Ectodermal cell (in vitro differentiated cells): ENCODE measurements around the gene BRAF.
"Not testable (repeated sequence)": the region's sequence is repeated elsewhere in the genome, so short reads cannot be mapped to it uniquely, and the experiment has no call there.

Source experiments
- H3K27ac ChIP-seq: 2 replicates; pipeline ENCODE4 v1.7.0; 2013; ENCODE audit warnings: mild to moderate bottlenecking, low read depth, low read length; ENCODE audit not compliant: insufficient read depth, poor library complexity, severe bottlenecking
- H3K27me3 ChIP-seq: 2 replicates; pipeline ENCODE4 v1.7.0; 2013; ENCODE audit warnings: mild to moderate bottlenecking, low read length; ENCODE audit not compliant: insufficient read depth, control insufficient read depth, poor library complexity, severe bottlenecking
- H3K36me3 ChIP-seq: one replicate; pipeline ENCODE4 v1.7.0; 2013; ENCODE audit warnings: low read length; ENCODE audit not compliant: control insufficient read depth, insufficient read depth
- H3K4me1 ChIP-seq: one replicate; pipeline ENCODE4 v1.7.0; 2013; ENCODE audit warnings: low read length; ENCODE audit not compliant: control insufficient read depth, insufficient read depth
- H3K4me3 ChIP-seq: 2 replicates; pipeline ENCODE4 v1.7.0; 2013; ENCODE audit warnings: low read depth, low read length, control low read depth; ENCODE audit not compliant: insufficient read depth
- H3K9me3 ChIP-seq: 2 replicates; pipeline ENCODE4 v1.7.0; 2013; ENCODE audit warnings: mild to moderate bottlenecking, low read length, moderate library complexity; ENCODE audit not compliant: control insufficient read depth
- WGBS, 2 experiments: methylation state at CpG; one replicate each; pipeline ENCODE4 v1.1.7; 2013; ENCODE audit warnings: missing lambda C conversion rate in 2 of 2; 5-methylcytosine and 5-hydroxymethylcytosine counted together

BRAF gene

DNA sequence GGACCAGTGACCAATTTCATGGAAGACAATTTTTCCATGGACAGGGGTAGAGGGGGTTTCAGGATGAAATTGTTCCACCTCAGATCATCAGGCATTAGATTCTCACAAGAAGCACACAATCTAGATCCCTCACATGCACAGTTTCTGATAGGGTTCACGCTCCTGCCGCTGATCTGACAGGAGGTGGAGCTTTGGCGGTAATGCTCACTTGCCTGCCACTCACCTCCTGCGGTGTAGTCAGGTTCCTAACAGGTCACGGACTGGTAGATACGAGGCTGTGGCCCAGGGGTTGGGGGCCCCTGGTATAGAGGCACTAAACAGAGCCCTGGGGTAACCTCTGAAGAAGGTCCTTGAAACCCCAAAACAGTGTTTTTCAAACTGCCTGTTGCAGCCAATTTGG, 6.5 kb downstream of the BRAF start:
- no peaks in the 10 kb centered on the region for H3K9me3 ChIP-seq
- WGBS, 2 experiments: 92 to 96% methylated on average over 6 of the region's 6 CpGs
- peaks cover 7% of the 10 kb centered on the region for H3K36me3 ChIP-seq
- no peak overlapping the region for H3K27ac ChIP-seq
- no peaks in the 10 kb centered on the region for H3K27me3 ChIP-seq
- H3K4me3 ChIP-seq: no peak overlapping the region
- H3K4me1 ChIP-seq: peaks cover 11% of the 10 kb centered on the region

DNA sequence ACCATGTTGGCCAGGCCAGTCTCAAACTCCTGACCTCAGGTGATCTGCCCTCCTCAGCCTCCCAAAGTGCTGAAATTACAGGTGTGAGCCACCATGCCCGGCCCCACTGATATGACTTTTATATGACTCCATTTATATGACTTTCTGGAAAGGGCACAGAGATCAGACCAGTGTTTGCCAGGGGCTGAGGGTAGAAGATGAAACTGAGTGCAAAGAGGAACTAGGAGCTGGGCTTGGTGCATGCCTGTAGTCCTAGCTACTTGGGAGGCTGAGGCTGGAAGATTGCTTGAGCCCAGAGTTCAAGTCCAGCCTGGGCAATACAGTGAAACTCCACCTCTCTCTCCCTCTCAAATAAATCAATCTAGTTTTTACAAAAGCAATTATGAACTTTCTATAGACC, 7.5 kb downstream of the BRAF start:
- Histone ChIP-seq H3K9me3 (no peaks in the 10 kb centered on the region), H3K27ac (no peak overlapping the region), H3K36me3 (peaks cover 7% of the 10 kb centered on the region), H3K4me1 (peaks cover 4% of the 10 kb centered on the region), H3K4me3 (no peak overlapping the region), H3K27me3 (no peaks in the 10 kb centered on the region)
- WGBS, 2 experiments: 92 to 100% methylated on average over 1 of the region's 1 CpG

DNA sequence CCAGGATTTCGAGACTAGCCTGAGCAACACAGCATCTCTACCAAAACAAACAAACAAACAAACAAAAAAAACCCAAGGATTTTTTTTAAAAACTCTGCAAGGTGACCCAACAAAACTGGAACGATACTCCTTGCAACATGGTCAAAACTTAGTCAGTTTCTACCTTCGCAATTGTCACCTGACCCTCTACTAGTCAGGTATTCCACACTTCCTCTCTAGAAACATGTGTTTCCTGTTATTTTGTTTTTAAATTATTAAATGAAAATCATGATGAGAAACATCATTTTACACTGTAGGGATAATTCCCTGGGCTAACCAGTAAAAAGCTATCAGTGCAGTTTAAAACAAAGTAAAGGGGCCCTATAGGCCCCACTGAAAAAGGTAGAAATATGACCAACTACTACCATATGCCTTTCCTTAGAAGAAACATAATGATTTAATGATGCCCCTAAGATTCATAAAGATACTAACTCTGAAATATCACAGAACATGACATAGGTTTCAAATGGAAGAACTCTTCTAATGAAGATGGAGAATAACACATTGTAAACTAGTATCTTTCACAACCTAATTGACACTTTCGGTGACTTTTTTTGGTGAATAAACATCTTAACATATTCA, 8.7 kb downstream of the BRAF start:
- WGBS, 2 experiments: 93 to 96% methylated on average over 4 of the region's 4 CpGs
- H3K4me3 ChIP-seq: no peak overlapping the region
- no peaks in the 10 kb centered on the region for H3K27me3 ChIP-seq

DNA sequence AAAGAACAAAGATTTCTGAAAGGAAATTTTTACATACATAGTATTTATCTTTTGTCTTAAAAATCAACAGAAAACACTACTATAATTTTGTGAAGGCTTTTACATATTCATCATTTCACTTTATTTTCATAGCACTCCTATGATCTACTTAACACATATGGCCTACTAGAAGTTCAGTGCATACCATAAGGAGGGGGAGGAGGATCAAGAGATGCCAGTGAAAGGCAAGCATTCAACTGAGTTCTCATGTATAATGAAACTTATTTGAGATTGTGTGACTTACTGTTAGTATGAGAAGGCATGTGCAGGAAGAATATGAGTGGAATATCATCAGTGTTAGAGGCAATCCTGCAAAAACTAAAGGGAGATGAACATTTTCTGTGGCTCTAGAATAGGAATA, 10.6 kb downstream of the BRAF start:
- no peaks in the 10 kb centered on the region for H3K4me1 ChIP-seq
- no peaks in the 10 kb centered on the region for H3K9me3 ChIP-seq
- H3K27ac ChIP-seq: no peak overlapping the region
- peaks cover 7% of the 10 kb centered on the region for H3K36me3 ChIP-seq
- no peak overlapping the region for H3K4me3 ChIP-seq
- no peaks in the 10 kb centered on the region for H3K27me3 ChIP-seq

More for the DNA sequence above, 8.7 kb downstream of the BRAF start:
- Histone ChIP-seq H3K36me3 (peaks cover 7% of the 10 kb centered on the region), H3K9me3 (no peaks in the 10 kb centered on the region), H3K4me1 (no peaks in the 10 kb centered on the region), H3K27ac (no peak overlapping the region)

- not testable (repeated sequence) for H3K4me3 ChIP-seq, H3K9me3 ChIP-seq, H3K4me1 ChIP-seq, H3K27me3 ChIP-seq, H3K36me3 ChIP-seq, H3K27ac ChIP-seq
- WGBS, 2 experiments: 85 to 92% methylated on average over 5 of the region's 5 CpGs
Measured at GRCh38 chr7:140913596-140913928, 11.2 kb downstream of the BRAF start.

DNA sequence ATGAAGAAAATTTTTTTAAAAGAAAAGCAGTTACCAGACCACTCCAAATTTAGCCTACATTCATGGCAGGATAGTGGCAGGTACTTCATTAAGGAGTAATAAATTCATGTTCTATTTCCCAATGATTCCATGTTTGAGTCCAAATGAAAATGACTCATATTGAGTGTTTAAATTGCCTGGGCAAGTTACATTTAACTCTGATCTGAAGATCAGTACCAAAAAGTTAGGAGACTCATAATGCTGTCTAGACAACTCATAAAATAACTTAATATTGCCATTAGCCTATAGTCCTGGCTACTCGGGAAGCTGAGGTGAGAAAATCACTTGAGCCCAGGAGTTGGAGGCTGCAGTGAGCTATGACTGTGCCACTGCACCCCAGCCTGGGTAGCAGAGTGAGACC, 13.0 kb downstream of the BRAF start:
- Histone ChIP-seq H3K27ac (no peak overlapping the region), H3K27me3 (no peaks in the 10 kb centered on the region), H3K4me1 (no peaks in the 10 kb centered on the region), H3K9me3 (no peaks in the 10 kb centered on the region), H3K36me3 (no peaks in the 10 kb centered on the region), H3K4me3 (no peak overlapping the region)
- WGBS, 2 experiments: 81 to 91% methylated on average over 1 of the region's 1 CpG

GRCh38 chr7:140909476-140910161, 15.1 kb downstream of the BRAF start:
- H3K4me1 ChIP-seq: no peaks in the 10 kb centered on the region
- no peak overlapping the region for H3K4me3 ChIP-seq
- 92 to 97% methylated on average over 5 of the region's 5 CpGs for WGBS, 2 experiments
- no peaks in the 10 kb centered on the region for H3K36me3 ChIP-seq
- H3K27ac ChIP-seq: no peak overlapping the region
- H3K9me3 ChIP-seq: no peaks in the 10 kb centered on the region
- no peaks in the 10 kb centered on the region for H3K27me3 ChIP-seq

GRCh38 chr7:140908361-140908760, 16.4 kb downstream of the BRAF start:
- H3K27me3 ChIP-seq: no peaks in the 10 kb centered on the region
- no peaks in the 10 kb centered on the region for H3K4me1 ChIP-seq
- no peak overlapping the region for H3K27ac ChIP-seq
- no peaks in the 10 kb centered on the region for H3K36me3 ChIP-seq
- no peaks in the 10 kb centered on the region for H3K9me3 ChIP-seq
- 91 to 97% methylated on average over 2 of the region's 2 CpGs for WGBS, 2 experiments
- no peak overlapping the region for H3K4me3 ChIP-seq

DNA sequence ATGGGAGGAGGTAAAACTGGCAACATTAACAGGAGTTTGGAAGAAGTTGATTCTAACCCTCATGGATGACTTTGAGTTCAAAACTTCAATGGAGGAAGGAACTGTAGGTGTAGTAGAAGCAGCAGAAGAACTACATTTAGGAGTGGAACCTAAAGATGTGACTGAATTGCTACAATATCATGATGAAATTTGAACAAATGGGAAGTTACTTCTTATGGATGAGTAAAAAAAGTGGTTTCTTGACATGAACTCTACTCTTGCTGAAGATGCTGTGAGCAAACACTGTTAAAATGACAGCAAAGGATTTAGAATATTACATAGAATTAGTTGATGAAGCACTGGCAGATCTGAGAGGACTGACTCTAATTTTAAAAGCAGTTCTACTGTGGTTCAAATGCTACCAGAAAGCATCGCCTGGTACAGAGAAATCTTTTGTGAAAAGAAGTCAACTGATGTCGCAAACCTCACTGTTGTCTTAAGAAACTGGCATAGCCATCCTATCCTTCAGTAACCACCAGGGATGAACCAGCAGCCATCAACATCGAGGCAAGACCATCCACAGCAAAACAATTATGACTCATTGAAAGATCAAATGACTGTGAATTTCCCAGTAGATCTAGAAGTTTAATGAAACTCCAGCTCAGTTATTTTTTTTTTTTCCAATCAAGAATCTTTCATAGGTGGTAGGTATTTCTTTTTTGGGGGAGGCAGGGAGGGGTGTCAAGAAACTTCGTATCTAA, 20.8 kb downstream of the BRAF start:
- no peaks in the 10 kb centered on the region for H3K27me3 ChIP-seq
- H3K36me3 ChIP-seq: no peaks in the 10 kb centered on the region
- H3K4me1 ChIP-seq: no peaks in the 10 kb centered on the region
- 93 to 96% methylated on average over 3 of the region's 4 CpGs for WGBS, 2 experiments
- H3K27ac ChIP-seq: no peak overlapping the region
- no peaks in the 10 kb centered on the region for H3K9me3 ChIP-seq
- no peak overlapping the region for H3K4me3 ChIP-seq

DNA sequence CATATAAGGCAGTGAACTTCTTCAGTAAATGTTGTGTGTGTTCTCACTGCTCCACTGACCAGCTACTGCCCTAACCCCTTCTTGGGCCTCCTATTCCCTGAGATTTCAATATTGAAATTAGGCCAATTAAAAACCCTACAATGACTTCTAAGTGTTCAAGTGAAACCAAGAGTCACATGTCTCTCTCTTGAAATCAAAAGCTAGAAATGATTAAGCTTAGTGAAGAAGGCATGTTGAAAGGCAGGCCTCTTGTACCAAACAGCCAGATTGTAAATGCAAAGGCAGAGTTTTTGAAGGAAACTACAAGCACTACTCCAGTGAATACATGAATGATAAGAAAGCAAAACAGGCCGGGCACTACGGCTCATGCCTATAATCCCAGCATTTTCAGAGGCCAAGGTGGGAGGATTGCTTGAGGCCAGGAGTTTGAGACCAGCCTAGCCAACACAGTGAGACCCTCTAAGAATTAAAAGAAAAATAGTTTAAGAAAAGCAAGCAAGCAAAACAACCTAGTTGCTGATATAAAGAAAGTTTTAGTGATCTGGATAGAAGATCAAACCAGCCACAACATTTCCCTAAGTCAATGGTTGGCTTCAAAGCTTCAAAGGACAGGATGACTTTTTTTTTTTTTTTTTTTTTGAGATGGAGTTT, 22.3 kb downstream of the BRAF start:
- 93 to 95% methylated on average over 2 of the region's 2 CpGs for WGBS, 2 experiments

More for the DNA sequence above, 22.3 kb downstream of the BRAF start:
- Histone ChIP-seq H3K27ac (no peak overlapping the region), H3K36me3 (no peaks in the 10 kb centered on the region), H3K27me3 (no peaks in the 10 kb centered on the region), H3K9me3 (no peaks in the 10 kb centered on the region), H3K4me3 (no peak overlapping the region), H3K4me1 (no peaks in the 10 kb centered on the region)
